WERI-Rb-1 (cell line): ENCODE data around the gene NFATC1.

Experiments used
- DNase-seq: peaks from one replicate; pipeline ENCODE4 v3.0.0-alpha.2; 2020
- H3K27ac ChIP-seq: fragments of 250-450 bp; sonication (Bioruptor Pico); 2 replicates; pipeline ENCODE4 v1.5.1; 2020; ENCODE audit warnings: mild to moderate bottlenecking, moderate library complexity
- H3K27me3 ChIP-seq: fragments of 250-450 bp; sonication (Bioruptor Pico); 2 replicates; pipeline ENCODE4 v1.5.1; 2021; ENCODE audit warnings: mild to moderate bottlenecking, low read depth, moderate library complexity; ENCODE audit not compliant: insufficient read depth, severe bottlenecking
- H3K36me3 ChIP-seq: fragments of 250-450 bp; sonication (Bioruptor Pico); 2 replicates; pipeline ENCODE4 v1.5.1; 2020; ENCODE audit warnings: mild to moderate bottlenecking, moderate library complexity
- H3K4me3 ChIP-seq: 2 replicates; pipeline ENCODE4 v1.5.1; 2011; ENCODE audit warnings: low read depth, mild to moderate bottlenecking, control low read depth, low read length
- H3K9me3 ChIP-seq: fragments of 250-450 bp; sonication (Bioruptor Pico); 2 replicates; pipeline ENCODE4 v1.5.1; 2021; ENCODE audit warnings: mild to moderate bottlenecking, moderate library complexity; ENCODE audit not compliant: severe bottlenecking
- CTCF ChIP-seq: IDR thresholded peaks from 2 replicates; pipeline ENCODE4 v1.5.1; 2011; ENCODE audit warnings: low read depth, mild to moderate bottlenecking, control low read depth, inconsistent platforms, low read length

The NFATC1 gene

GRCh38 chr18:79402977-79403722 lies 7.4 kb downstream of the NFATC1 start:
- no peak for TF ChIP-seq CTCF
- Histone ChIP-seq H3K27ac (no peak overlapping the region), H3K9me3 (no peaks in the 10 kb centered on the region), H3K36me3 (peaks cover 30% of the 10 kb centered on the region), H3K27me3 (no peaks in the 10 kb centered on the region), H3K4me3 (no peak overlapping the region)
- DNase-seq: no peak

- Histone ChIP-seq H3K9me3 (no peaks in the 10 kb centered on the region), H3K36me3 (peaks cover 26% of the 10 kb centered on the region), H3K27me3 (no peaks in the 10 kb centered on the region), H3K27ac (no peak overlapping the region), H3K4me3 (no peak overlapping the region)
- no peak for TF ChIP-seq CTCF
- no peak for DNase-seq
These were observed 8.2 kb downstream of the NFATC1 start for GRCh38 chr18:79403723-79404566.

GRCh38 chr18:79404567-79404910 lies 8.8 kb downstream of the NFATC1 start:
- Histone ChIP-seq H3K27me3 (no peaks in the 10 kb centered on the region), H3K9me3 (no peaks in the 10 kb centered on the region), H3K36me3 (peaks cover 22% of the 10 kb centered on the region), H3K4me3 (no peak overlapping the region), H3K27ac (no peak overlapping the region)
- no peak for TF ChIP-seq CTCF
- DNase-seq: no peak

- no peak overlapping the region for H3K4me3 ChIP-seq
- H3K27ac ChIP-seq: no peak overlapping the region
- no peaks in the 10 kb centered on the region for H3K27me3 ChIP-seq
- DNase-seq: no peak
- TF ChIP-seq CTCF: no peak
- H3K9me3 ChIP-seq: no peaks in the 10 kb centered on the region
- H3K36me3 ChIP-seq: peaks cover 22% of the 10 kb centered on the region
These were observed 9.5 kb downstream of the NFATC1 start for GRCh38 chr18:79405019-79405780.

GRCh38 chr18:79405781-79406575 lies 10.2 kb downstream of the NFATC1 start:
- H3K36me3 ChIP-seq: peaks cover 30% of the 10 kb centered on the region
- no peaks in the 10 kb centered on the region for H3K9me3 ChIP-seq
- H3K27ac ChIP-seq: no peak overlapping the region
- DNase-seq: no peak
- H3K27me3 ChIP-seq: no peaks in the 10 kb centered on the region
- TF ChIP-seq CTCF: no peak
- H3K4me3 ChIP-seq: no peak overlapping the region
